IMR-90 (cell line): ENCODE measurements around the gene TRIM44. TPM values are rescaled to one million over a fixed set of nuclear protein-coding genes. Genes with fewer than 3 reads are reported as not detected.

ENCODE experiments used
- ATAC-seq: fragments of 200-7000 bp; cut with Tn5 transposase; 2 replicates; pipeline ENCODE4 v1.9.1; 2020; ENCODE audit warnings: low read depth, mild to moderate bottlenecking, moderate library complexity
- BruUV-seq: library from RNA; stranded (reverse); fragments of 400-500 nt; replicated peaks from 2 replicates; lab custom pipeline; 2021; lab: Mats Ljungman, UMichigan
- CTCF ChIA-PET: fragments of 300-600 bp; formaldehyde crosslinking; extraction: SDS; loops from one replicate; lab custom pipeline; 2021; ENCODE audit warnings: antibody characterized with exemption; lab: Yijun Ruan, JAX
- POLR2A ChIA-PET: fragments of 300-600 bp; sonication (Branson Sonifier 250); formaldehyde crosslinking; loops from one replicate; lab custom pipeline; 2022; ENCODE audit warnings: antibody characterized with exemption; ENCODE audit not compliant: unreplicated experiment; lab: Charles Lee
- DNase-seq: peaks from one replicate; pipeline ENCODE4 v3.0.0; 2013
- H2AFZ ChIP-seq: replicated peaks from 2 replicates; pipeline ENCODE3; 2013; ENCODE audit warnings: low read length, mild to moderate bottlenecking; ENCODE audit not compliant: poor library complexity
- H2AK5ac ChIP-seq: 2 replicates; pipeline ENCODE4 v1.6.1; 2013; ENCODE audit warnings: low read depth, low read length, inconsistent platforms
- H2AK9ac ChIP-seq: replicated peaks from 2 replicates; pipeline ENCODE3; 2013; ENCODE audit warnings: mild to moderate bottlenecking, low read depth, low read length, moderate library complexity; ENCODE audit not compliant: poor library complexity
- H2BK120ac ChIP-seq: 2 replicates; pipeline ENCODE4 v1.6.1; 2013; ENCODE audit warnings: low read depth, low read length, inconsistent platforms
- H2BK15ac ChIP-seq: 3 replicates; pipeline ENCODE4 v1.6.1; 2013; ENCODE audit warnings: low read depth, low read length, inconsistent platforms
- H2BK20ac ChIP-seq: 2 replicates; pipeline ENCODE4 v1.6.1; 2013; ENCODE audit warnings: low read depth, mild to moderate bottlenecking, inconsistent platforms, low read length, moderate library complexity
- H2BK5ac ChIP-seq: 2 replicates; pipeline ENCODE4 v1.6.1; 2013; ENCODE audit warnings: mild to moderate bottlenecking, low read depth, low read length, inconsistent platforms; ENCODE audit not compliant: poor library complexity, severe bottlenecking
- H3K14ac ChIP-seq: replicated peaks from 2 replicates; pipeline ENCODE4 v1.6.1; 2013; ENCODE audit warnings: low read depth, low read length, inconsistent platforms
- H3K18ac ChIP-seq: 2 replicates; pipeline ENCODE4 v1.6.1; 2013; ENCODE audit warnings: low read depth, low read length, control low read depth
- H3K23ac ChIP-seq: 2 replicates; pipeline ENCODE4 v1.6.1; 2013; ENCODE audit warnings: low read depth, low read length, inconsistent platforms
- H3K27ac ChIP-seq: 2 replicates; pipeline ENCODE4 v1.5.1; 2013; ENCODE audit warnings: mild to moderate bottlenecking, control low read depth, low read length; ENCODE audit not compliant: insufficient read depth
- H3K27me3 ChIP-seq: 2 replicates; pipeline ENCODE4 v1.6.1; 2013; ENCODE audit warnings: low read length; ENCODE audit not compliant: control insufficient read depth, insufficient read depth
- H3K36me3 ChIP-seq: 2 replicates; pipeline ENCODE4 v1.6.1; 2013; ENCODE audit warnings: low read length, mixed read lengths; ENCODE audit not compliant: control insufficient read depth, insufficient read depth
- H3K4ac ChIP-seq: 2 replicates; pipeline ENCODE4 v1.6.1; 2013; ENCODE audit warnings: low read depth, low read length, inconsistent platforms
- H3K4me1 ChIP-seq: 2 replicates; pipeline ENCODE4 v1.6.1; 2013; ENCODE audit warnings: low read length, mixed read lengths; ENCODE audit not compliant: control insufficient read depth, insufficient read depth
- H3K4me2 ChIP-seq: 2 replicates; pipeline ENCODE4 v1.6.1; 2013; ENCODE audit warnings: low read depth, mild to moderate bottlenecking, control low read depth, low read length, moderate library complexity
- H3K4me3 ChIP-seq: 2 replicates; pipeline ENCODE4 v1.5.1; 2013; ENCODE audit warnings: low read depth, mild to moderate bottlenecking, control low read depth, low read length, moderate library complexity; ENCODE audit not compliant: insufficient read depth
- H3K56ac ChIP-seq: 2 replicates; pipeline ENCODE4 v1.6.1; 2013; ENCODE audit warnings: low read length, inconsistent platforms; ENCODE audit not compliant: insufficient read depth; ENCODE audit errors: extremely low read depth
- H3K79me1 ChIP-seq, 2 experiments: 2 replicates each; pipeline ENCODE4 v1.6.1; 2013; ENCODE audit warnings: low read length in 2 of 2, inconsistent platforms in 1 of 2, low read depth in 1 of 2
- H3K9ac ChIP-seq: 2 replicates; pipeline ENCODE4 v1.6.1; 2013; ENCODE audit warnings: low read depth, low read length, control low read depth
- H3K9me1 ChIP-seq: 2 replicates; pipeline ENCODE4 v1.6.1; 2013; ENCODE audit warnings: low read length, inconsistent platforms; ENCODE audit not compliant: insufficient read depth
- H3K9me3 ChIP-seq: 2 replicates; pipeline ENCODE4 v1.6.1; 2013; ENCODE audit warnings: low read length; ENCODE audit not compliant: control insufficient read depth, insufficient read depth
- H4K20me1 ChIP-seq: 2 replicates; pipeline ENCODE4 v1.6.1; 2013; ENCODE audit warnings: low read length, inconsistent platforms; ENCODE audit not compliant: insufficient read depth
- H4K5ac ChIP-seq: 2 replicates; pipeline ENCODE4 v1.6.1; 2013; ENCODE audit warnings: mild to moderate bottlenecking, low read depth, low read length, control low read depth
- H4K8ac ChIP-seq, 2 experiments: 2 replicates each; pipeline ENCODE4 v1.6.1; 2013; ENCODE audit warnings: low read depth in 2 of 2, low read length in 2 of 2, control low read depth in 1 of 2, inconsistent platforms in 1 of 2
- H4K91ac ChIP-seq: 2 replicates; pipeline ENCODE4 v1.6.1; 2013; ENCODE audit warnings: low read depth, low read length, inconsistent platforms; ENCODE audit not compliant: insufficient read depth
- BHLHE40 ChIP-seq: fragments of 150-350 bp; IDR thresholded peaks from 2 replicates; pipeline ENCODE4 v1.6.1; 2016; ENCODE audit warnings: mild to moderate bottlenecking, low read depth, low read length
- CEBPB ChIP-seq: IDR thresholded peaks from 2 replicates; pipeline ENCODE4 v1.6.1; 2012; ENCODE audit warnings: low read depth, low read length, improper control_type of control experiment
- CHD1 ChIP-seq: IDR thresholded peaks from 2 replicates; pipeline ENCODE4 v1.6.1; 2012; ENCODE audit warnings: low read depth, low read length, improper control_type of control experiment
- FOS ChIP-seq: fragments of 150-350 bp; IDR thresholded peaks from 2 replicates; pipeline ENCODE4 v1.6.1; 2016; ENCODE audit warnings: low read depth, low read length
- MAFK ChIP-seq: IDR thresholded peaks from 2 replicates; pipeline ENCODE4 v1.6.1; 2012; ENCODE audit warnings: low read depth, low read length, improper control_type of control experiment
- MAZ ChIP-seq: IDR thresholded peaks from 2 replicates; pipeline ENCODE4 v1.6.1; 2012; ENCODE audit warnings: low read depth, mild to moderate bottlenecking, low read length, improper control_type of control experiment, moderate library complexity, borderline replicate concordance
- MXI1 ChIP-seq: IDR thresholded peaks from 2 replicates; pipeline ENCODE4 v1.6.1; 2012; ENCODE audit warnings: low read depth, mild to moderate bottlenecking, low read length, moderate library complexity, borderline replicate concordance
- NFE2L2 ChIP-seq: fragments of 150-350 bp; IDR thresholded peaks from 2 replicates; pipeline ENCODE4 v1.6.1; 2016; ENCODE audit warnings: low read depth, mild to moderate bottlenecking, low read length
- POLR2A ChIP-seq: IDR thresholded peaks from 2 replicates; pipeline ENCODE4 v1.6.1; 2012; ENCODE audit warnings: mild to moderate bottlenecking, low read depth, low read length
- RAD21 ChIP-seq: IDR thresholded peaks from 2 replicates; pipeline ENCODE4 v1.6.1; 2012; ENCODE audit warnings: low read length, improper control_type of control experiment
- RCOR1 ChIP-seq: IDR thresholded peaks from 2 replicates; pipeline ENCODE4 v1.6.1; 2012; ENCODE audit warnings: mild to moderate bottlenecking, low read length, improper control_type of control experiment; ENCODE audit not compliant: insufficient replicate concordance
- RFX5 ChIP-seq: IDR thresholded peaks from 2 replicates; pipeline ENCODE4 v1.8.0; 2012; ENCODE audit warnings: low read depth, mild to moderate bottlenecking, low read length, moderate library complexity
- SMC3 ChIP-seq: fragments of 150-350 bp; IDR thresholded peaks from 2 replicates; pipeline ENCODE4 v1.6.1; 2016; ENCODE audit warnings: low read depth, mild to moderate bottlenecking, antibody characterized with exemption, low read length, moderate library complexity
- dilution Hi-C: fragments of 300-500 bp; cut with HindIII; formaldehyde crosslinking; loops from one replicate; pipeline ENCODE4 v1.14.3; 2018; ENCODE audit warnings: low sequenced_read_pairs; ENCODE audit not compliant: unreplicated experiment
- in situ Hi-C: fragments of 300-500 bp; cut with MboI; formaldehyde crosslinking; loops from 3 replicates; pipeline ENCODE4 v1.14.3; 2019; ENCODE audit warnings: low sequenced_read_pairs, inconsistent platforms, mixed read lengths
- intact Hi-C: fragments of 100-400 bp; cut with micrococcal nuclease; formaldehyde crosslinking; loops from 2 replicates; pipeline ENCODE4 v1.10.0; 2022
- polyA plus RNA-seq, 3 experiments: library from polyadenylated mRNA; depleted of rRNA; stranded (reverse); fragments of >200 nt; gene quantifications; 2 replicates each; pipeline ENCODE4 v1.2.3, GENCODE V29; 2012; ENCODE audit warnings: low replicate concordance in 1 of 3
- total RNA-seq: library from RNA; depleted of rRNA; stranded (reverse); fragments of >200 nt; gene quantifications from 2 replicates; pipeline ENCODE4 v1.2.3, GENCODE V29; 2012
- TF ChIP-seq, protein P1 (sequence below): conservative IDR thresholded peaks from 2 replicates; pipeline ENCODE4 v1.5.1; 2012; ENCODE audit warnings: mild to moderate bottlenecking, low read depth, low read length, improper control_type of control experiment
- TF ChIP-seq, protein P2 (sequence below): fragments of 150-350 bp; IDR thresholded peaks from 2 replicates; pipeline ENCODE4 v1.6.1; 2017; ENCODE audit warnings: mild to moderate bottlenecking, antibody characterized with exemption, low read length, low read depth
- TF ChIP-seq, protein P3 (sequence below): fragments of 150-350 bp; IDR thresholded peaks from 2 replicates; pipeline ENCODE4 v1.6.1; 2016; ENCODE audit warnings: low read depth, mild to moderate bottlenecking, low read length, moderate library complexity, borderline replicate concordance

The TRIM44 gene
- total and polyA plus RNA-seq, 2 of the 4 experiments (the other 2 are of a cell fraction), result 50.7 to 104 TPM

DNA sequence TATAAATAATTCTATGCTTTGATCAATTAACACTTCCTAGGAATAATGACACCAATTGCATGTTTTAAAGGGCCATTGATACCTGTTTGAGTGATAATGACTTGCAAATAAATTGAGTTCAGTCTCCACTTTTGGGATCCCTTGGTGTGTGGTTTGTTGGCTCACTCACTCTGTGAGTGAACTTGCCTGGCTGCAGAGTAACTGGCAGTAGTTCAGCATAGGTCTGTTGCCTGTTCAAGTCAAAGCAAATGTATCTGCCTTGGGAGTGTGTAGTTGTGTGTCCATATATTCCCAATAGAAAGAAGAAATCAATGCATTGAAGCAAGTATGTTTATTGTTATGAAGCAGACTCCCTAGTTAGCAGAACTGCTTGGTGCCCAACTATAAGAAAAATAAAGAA lies 49.3 kb downstream of the TRIM44 start:
- Histone ChIP-seq H2BK15ac (no peak overlapping the region), H4K8ac (no peak overlapping the region), H3K18ac (no peak overlapping the region), H2BK20ac (no peak overlapping the region), H3K9me1 (peaks cover 4% of the 10 kb centered on the region; the same call in 1 of the 2 replicates), H3K14ac (no peak overlapping the region), H3K4ac (no peak overlapping the region), H3K79me1 (peaks cover 33 to 52% of the 10 kb centered on the region in 2 experiments), H3K4me2 (no peak overlapping the region), H3K56ac (no peak overlapping the region), H4K5ac (no peak overlapping the region), H3K9me3 (no peaks in the 10 kb centered on the region), H2AK5ac (no peak overlapping the region), H2AFZ (no peak overlapping the region), H2AK9ac (no peak overlapping the region), H3K36me3 (no peaks in the 10 kb centered on the region), H3K4me1 (no peaks in the 10 kb centered on the region), H3K27ac (no peak overlapping the region), H3K4me3 (no peak overlapping the region), H4K91ac (no peak overlapping the region), H3K23ac (no peak overlapping the region), H3K9ac (no peak overlapping the region), H3K27me3 (no peaks in the 10 kb centered on the region), H2BK5ac (no peak overlapping the region), H2BK120ac (no peak overlapping the region), H4K20me1 (peaks cover 14% of the 10 kb centered on the region; the same call in 1 of the 2 replicates)
- TF ChIP-seq, protein P1, sequence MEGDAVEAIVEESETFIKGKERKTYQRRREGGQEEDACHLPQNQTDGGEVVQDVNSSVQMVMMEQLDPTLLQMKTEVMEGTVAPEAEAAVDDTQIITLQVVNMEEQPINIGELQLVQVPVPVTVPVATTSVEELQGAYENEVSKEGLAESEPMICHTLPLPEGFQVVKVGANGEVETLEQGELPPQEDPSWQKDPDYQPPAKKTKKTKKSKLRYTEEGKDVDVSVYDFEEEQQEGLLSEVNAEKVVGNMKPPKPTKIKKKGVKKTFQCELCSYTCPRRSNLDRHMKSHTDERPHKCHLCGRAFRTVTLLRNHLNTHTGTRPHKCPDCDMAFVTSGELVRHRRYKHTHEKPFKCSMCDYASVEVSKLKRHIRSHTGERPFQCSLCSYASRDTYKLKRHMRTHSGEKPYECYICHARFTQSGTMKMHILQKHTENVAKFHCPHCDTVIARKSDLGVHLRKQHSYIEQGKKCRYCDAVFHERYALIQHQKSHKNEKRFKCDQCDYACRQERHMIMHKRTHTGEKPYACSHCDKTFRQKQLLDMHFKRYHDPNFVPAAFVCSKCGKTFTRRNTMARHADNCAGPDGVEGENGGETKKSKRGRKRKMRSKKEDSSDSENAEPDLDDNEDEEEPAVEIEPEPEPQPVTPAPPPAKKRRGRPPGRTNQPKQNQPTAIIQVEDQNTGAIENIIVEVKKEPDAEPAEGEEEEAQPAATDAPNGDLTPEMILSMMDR, result no peak
- no peak for TF ChIP-seq MXI1
- TF ChIP-seq, protein P2, sequence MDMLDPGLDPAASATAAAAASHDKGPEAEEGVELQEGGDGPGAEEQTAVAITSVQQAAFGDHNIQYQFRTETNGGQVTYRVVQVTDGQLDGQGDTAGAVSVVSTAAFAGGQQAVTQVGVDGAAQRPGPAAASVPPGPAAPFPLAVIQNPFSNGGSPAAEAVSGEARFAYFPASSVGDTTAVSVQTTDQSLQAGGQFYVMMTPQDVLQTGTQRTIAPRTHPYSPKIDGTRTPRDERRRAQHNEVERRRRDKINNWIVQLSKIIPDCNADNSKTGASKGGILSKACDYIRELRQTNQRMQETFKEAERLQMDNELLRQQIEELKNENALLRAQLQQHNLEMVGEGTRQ, result no peak
- no peak for TF ChIP-seq NFE2L2
- TF ChIP-seq CEBPB, result no peak
- no peak for TF ChIP-seq RFX5
- no peak for TF ChIP-seq CHD1
- no peak for TF ChIP-seq MAFK
- no peak for TF ChIP-seq RCOR1
- no peak for TF ChIP-seq RAD21
- no peak for TF ChIP-seq BHLHE40
- no peak for TF ChIP-seq MAZ
- no peak for TF ChIP-seq POLR2A
- TF ChIP-seq SMC3, result no peak
- no peak for TF ChIP-seq FOS
- TF ChIP-seq, protein P3, sequence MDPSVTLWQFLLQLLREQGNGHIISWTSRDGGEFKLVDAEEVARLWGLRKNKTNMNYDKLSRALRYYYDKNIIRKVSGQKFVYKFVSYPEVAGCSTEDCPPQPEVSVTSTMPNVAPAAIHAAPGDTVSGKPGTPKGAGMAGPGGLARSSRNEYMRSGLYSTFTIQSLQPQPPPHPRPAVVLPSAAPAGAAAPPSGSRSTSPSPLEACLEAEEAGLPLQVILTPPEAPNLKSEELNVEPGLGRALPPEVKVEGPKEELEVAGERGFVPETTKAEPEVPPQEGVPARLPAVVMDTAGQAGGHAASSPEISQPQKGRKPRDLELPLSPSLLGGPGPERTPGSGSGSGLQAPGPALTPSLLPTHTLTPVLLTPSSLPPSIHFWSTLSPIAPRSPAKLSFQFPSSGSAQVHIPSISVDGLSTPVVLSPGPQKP, result no peak
- no peak for DNase-seq
- POLR2A ChIA-PET, result no interaction called here
- ATAC-seq, result no peak
- dilution Hi-C loops, result no loop called here
- in situ Hi-C loops, result no loop called here
- intact Hi-C loops, result no loop called here
- CTCF ChIA-PET, result no interaction called here
- BruUV-seq, result no TSS peak
